Liver (tissue), 3 donors: ENCODE measurements around the gene ULBP1.

Source experiments
- EGR1 ChIP-seq, 2 donors: IDR thresholded peaks; 2 replicates each; pipeline ENCODE4 v1.6.1; 2016 to 2018; ENCODE audit warnings: antibody characterized with exemption in 2 of 2, low read depth in 2 of 2
- FOXA1 ChIP-seq: IDR thresholded peaks from 2 replicates; pipeline ENCODE4 v1.6.1; 2016; ENCODE audit warnings: antibody characterized with exemption
- GABPA ChIP-seq, 2 donors: IDR thresholded peaks in 1 of 2; conservative IDR thresholded peaks in 1 of 2; 2 replicates each; pipeline ENCODE4 v1.6.1; 2016; ENCODE audit warnings: antibody characterized with exemption in 2 of 2, mild to moderate bottlenecking in 1 of 2, moderate library complexity in 1 of 2
- JUND ChIP-seq, 2 donors: IDR thresholded peaks; 2 replicates each; pipeline ENCODE4 v1.6.1; 2016; ENCODE audit warnings: antibody characterized with exemption in 2 of 2
- MAX ChIP-seq: IDR thresholded peaks from 2 replicates; pipeline ENCODE4 v1.6.1; 2016; ENCODE audit warnings: antibody characterized with exemption
- RAD21 ChIP-seq, 2 donors: IDR thresholded peaks; 2 replicates each; pipeline ENCODE4 v1.6.1; 2016; ENCODE audit warnings: antibody characterized with exemption in 2 of 2, mild to moderate bottlenecking in 2 of 2
- RXRA ChIP-seq, 2 donors: IDR thresholded peaks; 2 replicates each; pipeline ENCODE4 v1.6.1; 2017 to 2018; ENCODE audit warnings: antibody characterized with exemption in 2 of 2, mild to moderate bottlenecking in 1 of 2
- SP1 ChIP-seq: IDR thresholded peaks from 2 replicates; pipeline ENCODE4 v1.6.1; 2018; ENCODE audit warnings: antibody characterized with exemption, mild to moderate bottlenecking
- TAF1 ChIP-seq: conservative IDR thresholded peaks from 2 replicates; pipeline ENCODE4 v1.6.1; 2016; ENCODE audit warnings: antibody characterized with exemption, mild to moderate bottlenecking
- YY1 ChIP-seq: IDR thresholded peaks from 2 replicates; pipeline ENCODE4 v1.6.1; 2016; ENCODE audit warnings: antibody characterized with exemption, mild to moderate bottlenecking
- TF ChIP-seq, protein P1 (sequence below): fragments of 150-350 bp; IDR thresholded peaks from 2 replicates; pipeline ENCODE4 v1.5.1; 2017; ENCODE audit warnings: improper control_type of control experiment, low read depth, low read length; ENCODE audit not compliant: missing input control
- TF ChIP-seq, protein P2 (sequence below): IDR thresholded peaks from 2 replicates; pipeline ENCODE4 v1.6.1; 2016; ENCODE audit warnings: antibody characterized with exemption
- TF ChIP-seq, protein P3 (sequence below): IDR thresholded peaks from 2 replicates; pipeline ENCODE4 v1.6.1; 2016; ENCODE audit warnings: antibody characterized with exemption
- TF ChIP-seq, protein P4 (sequence below): IDR thresholded peaks from 2 replicates; pipeline ENCODE4 v1.6.1; 2016; ENCODE audit warnings: antibody characterized with exemption, mild to moderate bottlenecking
- donor health status: healthy.
- donor health status: healthy.

- TF ChIP-seq, protein P1, sequence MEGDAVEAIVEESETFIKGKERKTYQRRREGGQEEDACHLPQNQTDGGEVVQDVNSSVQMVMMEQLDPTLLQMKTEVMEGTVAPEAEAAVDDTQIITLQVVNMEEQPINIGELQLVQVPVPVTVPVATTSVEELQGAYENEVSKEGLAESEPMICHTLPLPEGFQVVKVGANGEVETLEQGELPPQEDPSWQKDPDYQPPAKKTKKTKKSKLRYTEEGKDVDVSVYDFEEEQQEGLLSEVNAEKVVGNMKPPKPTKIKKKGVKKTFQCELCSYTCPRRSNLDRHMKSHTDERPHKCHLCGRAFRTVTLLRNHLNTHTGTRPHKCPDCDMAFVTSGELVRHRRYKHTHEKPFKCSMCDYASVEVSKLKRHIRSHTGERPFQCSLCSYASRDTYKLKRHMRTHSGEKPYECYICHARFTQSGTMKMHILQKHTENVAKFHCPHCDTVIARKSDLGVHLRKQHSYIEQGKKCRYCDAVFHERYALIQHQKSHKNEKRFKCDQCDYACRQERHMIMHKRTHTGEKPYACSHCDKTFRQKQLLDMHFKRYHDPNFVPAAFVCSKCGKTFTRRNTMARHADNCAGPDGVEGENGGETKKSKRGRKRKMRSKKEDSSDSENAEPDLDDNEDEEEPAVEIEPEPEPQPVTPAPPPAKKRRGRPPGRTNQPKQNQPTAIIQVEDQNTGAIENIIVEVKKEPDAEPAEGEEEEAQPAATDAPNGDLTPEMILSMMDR: no peak
- TF ChIP-seq GABPA (IDR thresholded peaks at IDR 0.05 in 1 of 2, conservative IDR thresholded peaks at IDR 0.05 in 1 of 2) (no peak), SP1 (no peak), FOXA1 (no peak), JUND (IDR thresholded peaks at IDR 0.05) (no peak), MAX (no peak), YY1 (no peak), EGR1 (IDR thresholded peaks at IDR 0.05; ENCODE audit: low read depth in 2 of 2) (no peak), RAD21 (IDR thresholded peaks at IDR 0.05) (no peak), TAF1 (no peak), RXRA (IDR thresholded peaks at IDR 0.05) (no peak)
- TF ChIP-seq, protein P2, sequence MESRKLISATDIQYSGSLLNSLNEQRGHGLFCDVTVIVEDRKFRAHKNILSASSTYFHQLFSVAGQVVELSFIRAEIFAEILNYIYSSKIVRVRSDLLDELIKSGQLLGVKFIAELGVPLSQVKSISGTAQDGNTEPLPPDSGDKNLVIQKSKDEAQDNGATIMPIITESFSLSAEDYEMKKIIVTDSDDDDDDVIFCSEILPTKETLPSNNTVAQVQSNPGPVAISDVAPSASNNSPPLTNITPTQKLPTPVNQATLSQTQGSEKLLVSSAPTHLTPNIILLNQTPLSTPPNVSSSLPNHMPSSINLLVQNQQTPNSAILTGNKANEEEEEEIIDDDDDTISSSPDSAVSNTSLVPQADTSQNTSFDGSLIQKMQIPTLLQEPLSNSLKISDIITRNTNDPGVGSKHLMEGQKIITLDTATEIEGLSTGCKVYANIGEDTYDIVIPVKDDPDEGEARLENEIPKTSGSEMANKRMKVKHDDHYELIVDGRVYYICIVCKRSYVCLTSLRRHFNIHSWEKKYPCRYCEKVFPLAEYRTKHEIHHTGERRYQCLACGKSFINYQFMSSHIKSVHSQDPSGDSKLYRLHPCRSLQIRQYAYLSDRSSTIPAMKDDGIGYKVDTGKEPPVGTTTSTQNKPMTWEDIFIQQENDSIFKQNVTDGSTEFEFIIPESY: no peak
- TF ChIP-seq, protein P3, sequence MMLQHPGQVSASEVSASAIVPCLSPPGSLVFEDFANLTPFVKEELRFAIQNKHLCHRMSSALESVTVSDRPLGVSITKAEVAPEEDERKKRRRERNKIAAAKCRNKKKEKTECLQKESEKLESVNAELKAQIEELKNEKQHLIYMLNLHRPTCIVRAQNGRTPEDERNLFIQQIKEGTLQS: no peak
- TF ChIP-seq, protein P4, sequence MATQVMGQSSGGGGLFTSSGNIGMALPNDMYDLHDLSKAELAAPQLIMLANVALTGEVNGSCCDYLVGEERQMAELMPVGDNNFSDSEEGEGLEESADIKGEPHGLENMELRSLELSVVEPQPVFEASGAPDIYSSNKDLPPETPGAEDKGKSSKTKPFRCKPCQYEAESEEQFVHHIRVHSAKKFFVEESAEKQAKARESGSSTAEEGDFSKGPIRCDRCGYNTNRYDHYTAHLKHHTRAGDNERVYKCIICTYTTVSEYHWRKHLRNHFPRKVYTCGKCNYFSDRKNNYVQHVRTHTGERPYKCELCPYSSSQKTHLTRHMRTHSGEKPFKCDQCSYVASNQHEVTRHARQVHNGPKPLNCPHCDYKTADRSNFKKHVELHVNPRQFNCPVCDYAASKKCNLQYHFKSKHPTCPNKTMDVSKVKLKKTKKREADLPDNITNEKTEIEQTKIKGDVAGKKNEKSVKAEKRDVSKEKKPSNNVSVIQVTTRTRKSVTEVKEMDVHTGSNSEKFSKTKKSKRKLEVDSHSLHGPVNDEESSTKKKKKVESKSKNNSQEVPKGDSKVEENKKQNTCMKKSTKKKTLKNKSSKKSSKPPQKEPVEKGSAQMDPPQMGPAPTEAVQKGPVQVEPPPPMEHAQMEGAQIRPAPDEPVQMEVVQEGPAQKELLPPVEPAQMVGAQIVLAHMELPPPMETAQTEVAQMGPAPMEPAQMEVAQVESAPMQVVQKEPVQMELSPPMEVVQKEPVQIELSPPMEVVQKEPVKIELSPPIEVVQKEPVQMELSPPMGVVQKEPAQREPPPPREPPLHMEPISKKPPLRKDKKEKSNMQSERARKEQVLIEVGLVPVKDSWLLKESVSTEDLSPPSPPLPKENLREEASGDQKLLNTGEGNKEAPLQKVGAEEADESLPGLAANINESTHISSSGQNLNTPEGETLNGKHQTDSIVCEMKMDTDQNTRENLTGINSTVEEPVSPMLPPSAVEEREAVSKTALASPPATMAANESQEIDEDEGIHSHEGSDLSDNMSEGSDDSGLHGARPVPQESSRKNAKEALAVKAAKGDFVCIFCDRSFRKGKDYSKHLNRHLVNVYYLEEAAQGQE: no peak
Measured at GRCh38 chr6:150002710-150003109, 39.0 kb downstream of the ULBP1 start.
